Activated CD4-positive, alpha-beta T cell treated with anti-CD3 and anti-CD28 coated beads for 48 hours (primary cell): ENCODE data around the gene SRSF1.
A peak's percentile ranks its signal among the peaks of the same experiment; 100 is the strongest.
"Not testable (repeated sequence)": the region's sequence is repeated elsewhere in the genome, so short reads cannot be mapped to it uniquely, and the experiment has no call there.

Source experiments
- DNase-seq: peaks from one replicate; pipeline ENCODE4 v3.0.0-alpha.2; 2020

The SRSF1 gene

GRCh38 chr17:57988301-57989250 is 18.5 kb downstream of the SRSF1 start:
- DNase-seq = peak; percentile 73

GRCh38 chr17:57987581-57988300 is 19.3 kb downstream of the SRSF1 start, which contains the start of gene VEZF1:
TSS of gene VEZF1 (minus strand) at chr17:57988254. CDS start at chr17:57988111, 143 bp downstream.
- peak; percentile 85 for DNase-seq

GRCh38 chr17:57986841-57987580 is 20.0 kb downstream of the SRSF1 start:
- DNase-seq = peak; percentile 52

- no peak for DNase-seq
These were observed 21.4 kb downstream of the SRSF1 start for GRCh38 chr17:57985675-57985974.

GRCh38 chr17:57984936-57985674 is 21.9 kb downstream of the SRSF1 start:
- no peak for DNase-seq

DNA sequence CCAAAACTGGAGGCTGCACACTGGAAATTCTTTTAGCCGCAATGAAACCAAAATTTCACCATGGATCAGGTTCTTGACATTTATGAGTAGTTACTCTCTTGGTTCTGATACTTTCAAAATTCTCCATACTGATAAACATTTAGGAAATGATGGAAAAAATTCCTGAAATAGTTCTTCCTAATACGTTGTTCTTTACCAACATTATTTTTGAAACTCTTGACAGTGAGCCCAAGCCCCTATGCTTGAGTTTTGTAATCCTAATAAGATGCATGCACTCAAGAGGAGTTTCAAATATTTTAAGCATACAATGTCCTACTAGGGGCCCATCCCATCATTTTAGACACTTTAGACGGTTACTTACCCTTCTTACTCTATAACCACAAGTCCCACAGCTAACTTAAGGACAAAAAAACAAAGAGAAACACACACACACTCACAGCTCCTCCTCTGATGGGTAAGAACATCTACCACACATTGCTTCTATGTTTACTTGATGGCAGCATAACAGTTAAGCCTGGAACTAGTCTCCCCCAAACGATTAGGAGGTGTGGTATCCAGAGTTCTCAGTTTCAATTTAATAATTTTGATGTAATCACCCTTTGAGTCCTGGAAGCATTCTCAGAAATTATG is 22.7 kb downstream of the SRSF1 start:
- DNase-seq = no peak

DNA sequence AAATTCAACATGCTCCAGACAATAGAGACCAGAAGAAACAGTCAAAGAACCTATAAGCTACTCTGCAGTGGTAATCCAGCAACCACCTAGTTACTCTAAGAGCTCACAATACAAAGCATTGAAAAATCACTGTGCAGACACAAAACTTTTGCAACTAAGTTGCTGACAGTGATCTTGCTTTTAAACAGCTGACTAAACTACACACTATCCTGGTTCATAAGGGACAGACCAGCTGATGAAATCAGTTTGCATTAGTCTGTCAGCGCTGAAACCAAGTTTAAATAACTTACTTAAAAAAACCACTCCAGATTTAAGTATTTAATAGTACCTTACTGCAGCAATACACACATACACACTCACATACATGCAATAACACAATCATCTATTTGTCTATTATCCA is 23.6 kb downstream of the SRSF1 start:
- no peak for DNase-seq

- DNase-seq = no peak
These were observed 24.4 kb downstream of the SRSF1 start for GRCh38 chr17:57982452-57983170.

- DNase-seq = no peak
These were observed 26.5 kb downstream of the SRSF1 start for GRCh38 chr17:57980522-57980921.

- no peak for DNase-seq
These were observed 28.0 kb downstream of the SRSF1 start for GRCh38 chr17:57979076-57979475.

DNA sequence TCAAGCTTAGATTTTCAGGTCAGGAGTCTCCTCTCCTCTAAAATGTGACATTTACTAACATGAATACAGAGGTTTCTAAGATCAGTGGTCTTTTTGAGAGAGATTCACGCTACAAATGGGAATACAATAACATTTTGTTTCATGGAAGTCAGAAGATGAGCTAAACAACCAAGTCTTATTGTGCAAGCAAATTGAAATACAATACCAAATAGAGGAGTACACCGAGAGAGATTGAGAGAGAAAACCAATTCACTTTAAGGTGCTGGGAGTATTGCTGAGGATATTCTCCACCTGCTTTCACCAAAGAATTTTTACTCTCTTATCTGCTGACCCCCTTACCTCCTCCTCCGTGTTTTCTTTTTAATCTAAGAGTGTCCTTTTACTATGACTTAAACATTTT is 30.5 kb downstream of the SRSF1 start:
- DNase-seq = no peak

GRCh38 chr17:57975044-57975443 is 32.0 kb downstream of the SRSF1 start:
- no peak for DNase-seq

GRCh38 chr17:57974053-57974824 is 32.8 kb downstream of the SRSF1 start:
- DNase-seq = not testable (repeated sequence)

DNA sequence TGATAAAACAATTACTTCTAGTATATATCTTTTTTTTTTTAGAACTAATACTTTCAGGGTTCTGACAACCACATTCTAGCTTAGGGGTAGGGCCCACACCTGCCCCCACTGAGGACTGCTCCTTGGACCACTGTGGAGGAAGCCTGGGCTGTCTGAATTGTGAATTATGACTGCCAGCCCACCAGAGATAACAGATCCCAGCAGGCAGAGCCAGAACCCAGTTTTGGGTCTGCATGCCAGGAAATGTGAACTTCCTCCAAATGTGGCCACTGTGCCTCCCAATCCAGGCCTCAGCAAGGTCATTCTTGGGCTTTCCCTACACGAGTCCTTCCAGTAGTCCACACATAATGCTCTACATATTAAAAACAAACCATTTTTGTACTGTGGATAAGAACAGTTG is 34.9 kb downstream of the SRSF1 start:
- no peak for DNase-seq

GRCh38 chr17:57971572-57971971 is 35.5 kb downstream of the SRSF1 start:
- no peak for DNase-seq

DNA sequence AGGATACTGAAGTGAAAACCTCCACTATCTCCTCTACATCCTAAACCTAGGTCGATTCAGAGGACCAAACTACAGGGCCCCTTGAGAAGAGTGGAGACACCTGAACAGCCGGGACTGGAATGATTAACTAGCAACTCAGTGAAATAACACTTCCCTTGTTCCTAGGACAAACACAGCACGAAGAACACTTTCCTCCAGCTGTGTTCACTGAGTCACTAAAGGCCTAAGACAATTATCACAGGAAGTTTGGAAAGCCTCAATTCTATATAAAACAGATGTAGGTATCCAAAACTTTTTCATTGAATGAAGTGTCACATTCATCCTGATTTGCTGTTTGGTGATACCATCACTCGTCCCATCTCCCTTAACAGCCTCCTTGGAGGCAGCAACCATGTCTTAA is 36.3 kb downstream of the SRSF1 start:
- DNase-seq = no peak

DNA sequence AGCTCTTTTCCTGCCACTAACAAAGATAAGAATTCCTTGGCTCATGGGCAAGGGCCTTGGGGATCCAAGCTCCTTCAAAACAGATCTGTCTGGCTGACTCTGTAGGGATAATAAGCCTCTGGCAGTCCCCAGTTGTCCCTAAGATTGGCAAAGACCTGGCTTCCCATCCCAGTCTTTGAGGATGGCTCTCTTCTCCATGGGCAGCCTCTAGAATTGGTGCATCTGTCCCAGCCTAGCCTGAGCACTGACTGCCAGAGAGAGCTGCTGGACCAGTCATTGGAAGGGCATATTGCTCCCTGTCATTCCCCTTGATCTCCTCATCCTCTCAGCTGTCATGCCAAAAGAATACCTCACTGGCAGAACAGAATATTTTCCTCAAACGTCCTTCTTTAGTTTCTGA is 38.6 kb downstream of the SRSF1 start:
- DNase-seq = no peak

DNA sequence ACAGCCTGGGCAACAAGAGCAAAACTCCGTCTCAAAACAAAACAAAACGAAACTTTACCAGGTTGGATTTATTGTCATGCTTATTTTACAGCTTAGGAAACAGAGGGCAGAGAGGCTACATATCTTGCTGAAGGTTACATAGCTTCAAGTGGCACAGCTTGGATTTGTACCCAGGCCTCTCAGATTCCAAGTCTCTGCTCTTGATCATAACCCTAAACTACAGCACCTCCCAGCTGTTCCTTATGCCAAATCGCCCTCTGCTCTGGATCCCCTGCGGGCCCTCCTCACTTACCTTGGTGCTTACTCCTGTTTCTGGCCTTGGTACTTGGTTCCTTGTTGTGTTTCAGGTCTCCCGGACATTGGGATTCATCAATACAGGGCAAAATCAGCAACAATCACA is 40.2 kb downstream of the SRSF1 start:
- DNase-seq = no peak

GRCh38 chr17:57966246-57966645 is 40.8 kb downstream of the SRSF1 start:
- no peak for DNase-seq

DNA sequence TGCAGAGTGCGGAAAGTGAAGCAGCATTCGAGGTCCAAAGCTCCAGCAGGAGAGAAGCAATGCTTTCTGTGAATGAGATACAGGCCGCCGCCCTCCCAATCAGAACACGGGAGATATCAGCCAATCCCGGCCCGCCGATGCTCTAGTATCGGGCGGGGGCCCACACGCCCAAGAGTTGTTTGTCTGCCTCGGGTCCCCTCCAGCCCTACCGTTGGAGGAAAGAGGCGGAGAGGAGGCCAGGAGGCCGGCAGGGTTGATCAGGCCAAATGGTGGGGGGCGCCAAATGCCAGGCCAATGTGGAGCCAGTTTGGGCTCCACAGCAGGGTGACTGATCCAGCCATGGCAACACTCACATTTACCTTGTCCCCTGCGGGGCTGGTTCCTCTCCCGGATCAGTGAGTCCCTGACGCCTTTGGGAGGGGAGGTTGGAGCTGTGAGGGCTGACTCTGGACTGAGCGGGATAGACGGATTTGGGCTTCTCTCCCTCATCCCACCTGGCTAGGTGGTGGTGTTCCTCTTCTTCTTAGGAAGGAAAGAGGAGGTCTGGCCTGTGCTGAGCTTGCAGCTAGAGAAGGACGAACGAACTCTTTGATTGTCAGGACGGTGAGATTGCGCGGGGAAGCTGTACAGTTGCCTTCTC is 41.4 kb downstream of the SRSF1 start:
- DNase-seq = no peak
